SKM-1 (cell line): ENCODE measurements around the gene SRXN1.
"Not testable (repeated sequence)": the region's sequence is repeated elsewhere in the genome, so short reads cannot be mapped to it uniquely, and the experiment has no call there.

Source experiments
- DNase-seq: peaks from one replicate; lab custom pipeline; 2025; ENCODE audit not compliant: unreplicated experiment; lab: John Stamatoyannopoulos, UW

Gene SRXN1

GRCh38 chr20:655726-656624 is 3.0 kb upstream of the SRXN1 start:
- DNase-seq = no peak

GRCh38 chr20:654417-654750 is 1.4 kb upstream of the SRXN1 start:
- no peak for DNase-seq

DNA sequence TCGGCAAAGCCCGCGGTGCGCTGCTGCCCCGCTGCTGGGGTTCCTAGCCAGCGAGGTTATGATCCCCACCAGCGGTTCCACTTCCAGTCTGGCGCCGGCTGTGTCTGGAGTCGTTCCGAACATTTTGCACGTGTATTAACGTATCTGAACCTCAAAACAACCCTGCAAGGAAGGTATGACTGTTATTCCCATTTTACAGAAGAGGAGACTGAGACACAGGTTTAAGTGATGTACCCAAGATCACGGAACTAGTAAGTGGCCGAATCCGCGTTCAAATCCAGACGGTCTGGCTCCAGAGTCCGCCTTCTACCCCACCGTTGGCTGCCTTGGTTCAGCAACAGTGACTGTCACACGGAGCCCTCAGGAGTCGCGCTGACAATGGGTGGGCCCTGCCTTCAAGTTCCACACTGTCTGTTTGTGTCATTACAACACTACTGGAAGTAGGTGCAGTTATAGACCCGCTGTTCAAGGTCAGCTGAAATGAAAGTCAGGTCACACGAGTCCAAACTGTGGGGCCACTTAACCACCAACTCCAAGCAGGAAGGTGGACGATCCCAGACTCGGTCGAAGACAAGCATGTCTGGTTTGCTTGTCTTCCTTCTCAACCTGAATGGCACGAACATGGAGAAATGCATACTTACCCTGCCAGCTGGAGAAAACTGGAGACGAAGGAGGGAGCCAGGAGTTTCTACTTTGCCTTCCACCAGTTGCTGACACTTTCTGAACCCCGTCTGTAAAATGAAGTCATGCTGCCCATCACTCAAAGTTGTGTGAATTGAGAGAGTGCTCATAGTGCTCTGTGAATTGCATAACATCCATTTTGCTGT is 803 bp upstream of the SRXN1 start:
- no peak for DNase-seq

DNA sequence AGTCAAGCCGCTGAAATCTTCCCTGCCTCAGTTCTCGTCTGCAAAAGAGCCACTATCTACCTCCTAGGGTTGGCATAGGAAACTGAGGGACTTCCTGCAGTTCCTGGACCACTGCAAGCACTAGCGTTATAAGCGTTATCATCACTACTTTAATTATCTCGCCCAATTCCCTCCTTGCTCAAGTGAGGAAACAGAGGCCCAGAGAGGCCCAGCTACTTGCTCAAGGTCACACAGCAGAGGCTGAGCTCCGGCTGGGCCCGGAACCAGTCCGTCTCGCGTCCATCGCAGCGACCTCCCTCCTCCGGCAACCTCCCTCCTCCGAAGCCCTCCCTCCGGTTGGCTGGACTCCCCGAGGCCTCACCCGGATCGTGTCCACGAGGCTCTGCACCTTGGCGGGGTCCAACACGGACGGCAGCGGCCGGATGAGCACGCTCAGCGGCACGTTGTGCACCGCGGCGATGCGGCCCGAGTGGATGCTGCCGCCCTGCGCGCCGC is 338 bp downstream of the SRXN1 start:
- no peak for DNase-seq

- DNase-seq = no peak
Measured at GRCh38 chr20:651713-652614, 1.0 kb downstream of the SRXN1 start.

DNA sequence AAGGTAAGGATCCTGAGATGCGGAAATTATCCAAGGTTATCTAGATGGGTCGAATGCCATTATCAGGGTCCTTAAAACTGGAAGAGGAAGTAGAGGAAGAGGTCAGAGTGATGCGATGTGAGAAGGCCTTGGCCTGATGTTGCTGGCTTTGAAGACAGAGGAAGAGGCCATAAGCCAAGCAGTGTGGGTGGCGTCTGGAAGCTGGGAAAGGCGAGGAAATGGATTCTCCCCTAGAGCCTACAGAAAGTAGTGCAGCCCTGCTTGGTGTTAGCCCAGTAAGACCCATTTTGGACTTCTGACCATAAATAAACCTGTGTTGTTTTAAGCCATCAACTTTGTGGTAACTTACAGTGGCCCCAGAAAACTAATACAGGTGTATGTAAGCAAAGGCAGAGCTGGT is 2.0 kb downstream of the SRXN1 start:
- DNase-seq = no peak

- DNase-seq = no peak
Measured at GRCh38 chr20:650281-650680, 2.7 kb downstream of the SRXN1 start.

DNA sequence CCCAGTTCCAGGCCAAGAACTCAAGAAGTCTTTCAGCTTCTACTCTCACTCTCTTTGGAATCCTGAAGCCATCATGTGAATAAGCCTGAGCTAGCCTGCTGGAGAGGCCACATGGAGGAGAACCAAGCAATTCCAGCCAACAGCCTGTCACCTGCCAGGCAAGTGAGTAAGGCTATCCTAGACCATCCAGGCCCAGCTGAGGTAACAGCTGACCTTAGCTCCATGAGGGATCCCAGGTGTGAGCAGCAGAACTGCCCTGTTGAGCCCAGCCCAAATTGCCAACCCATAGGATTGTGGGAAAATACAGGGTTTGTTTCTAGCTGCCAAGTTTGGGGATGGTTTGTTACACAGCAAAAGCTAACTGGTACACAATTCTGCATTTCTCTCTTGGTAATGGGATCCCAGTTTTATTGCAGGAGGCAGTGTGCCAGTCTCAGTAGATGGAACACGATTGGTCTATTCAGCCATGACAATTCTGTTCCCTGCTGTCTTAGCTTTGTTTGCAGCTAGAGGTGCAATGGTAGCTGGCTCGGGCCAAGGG is 5.5 kb downstream of the SRXN1 start:
- no peak for DNase-seq

DNA sequence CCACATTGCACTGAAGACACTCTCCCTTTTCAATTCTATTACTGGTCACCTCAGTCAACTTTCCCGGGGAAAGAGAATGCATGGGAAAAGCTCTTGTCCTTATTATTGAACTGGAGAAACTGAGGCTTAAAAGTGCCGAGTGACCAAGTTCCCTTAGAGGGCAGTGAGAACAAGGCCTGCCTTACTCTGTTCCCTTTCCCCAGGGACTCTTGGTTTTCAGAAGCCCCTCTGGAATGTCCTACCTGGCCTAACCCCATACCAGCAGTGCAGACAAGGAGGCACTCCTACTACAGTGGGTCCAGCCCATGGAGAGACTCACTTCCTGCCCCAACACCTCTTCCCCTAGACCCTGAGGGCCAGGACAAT is 6.1 kb downstream of the SRXN1 start:
- no peak for DNase-seq

GRCh38 chr20:646107-646867 is 6.7 kb downstream of the SRXN1 start:
- DNase-seq = no peak

DNA sequence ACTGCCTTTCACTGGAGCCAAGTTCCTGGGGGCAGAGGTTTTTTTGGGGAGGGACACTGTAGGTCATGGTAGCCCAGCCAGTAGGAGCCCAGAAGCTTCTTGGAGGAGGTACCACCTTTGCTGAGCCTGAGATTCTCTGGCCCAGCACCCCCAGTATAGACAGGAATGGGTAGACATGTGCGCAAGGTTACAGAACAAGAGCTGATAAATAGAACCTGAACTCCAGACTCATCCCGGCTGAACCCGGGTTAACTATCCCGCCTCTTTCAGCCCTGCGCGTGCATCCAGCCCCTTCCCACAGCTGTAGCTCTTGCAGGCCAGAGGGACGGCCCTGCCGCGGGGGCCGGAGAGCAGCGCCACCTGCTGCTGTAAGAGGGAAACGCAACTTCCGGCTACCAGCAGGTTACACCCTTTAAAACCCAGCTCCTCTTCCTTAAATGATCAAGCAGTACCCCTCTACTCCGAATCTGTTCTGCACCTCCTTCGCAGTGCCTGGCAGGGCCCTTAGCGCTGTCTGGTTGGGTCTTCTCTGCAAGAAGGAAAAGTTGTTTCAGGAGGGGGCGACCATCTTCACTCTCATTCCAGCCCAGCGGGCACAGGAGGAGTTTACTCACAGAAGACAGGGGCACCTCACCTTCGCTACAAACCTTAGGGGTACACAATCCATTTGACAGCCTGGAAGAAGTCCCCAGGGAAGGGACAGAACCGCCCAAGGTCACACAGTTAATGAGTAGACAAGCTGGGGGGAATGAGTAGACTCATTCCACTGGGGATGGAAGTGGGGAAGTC is 7.5 kb downstream of the SRXN1 start:
- no peak for DNase-seq

- no peak for DNase-seq
Measured at GRCh38 chr20:644692-645317, 8.2 kb downstream of the SRXN1 start.

DNA sequence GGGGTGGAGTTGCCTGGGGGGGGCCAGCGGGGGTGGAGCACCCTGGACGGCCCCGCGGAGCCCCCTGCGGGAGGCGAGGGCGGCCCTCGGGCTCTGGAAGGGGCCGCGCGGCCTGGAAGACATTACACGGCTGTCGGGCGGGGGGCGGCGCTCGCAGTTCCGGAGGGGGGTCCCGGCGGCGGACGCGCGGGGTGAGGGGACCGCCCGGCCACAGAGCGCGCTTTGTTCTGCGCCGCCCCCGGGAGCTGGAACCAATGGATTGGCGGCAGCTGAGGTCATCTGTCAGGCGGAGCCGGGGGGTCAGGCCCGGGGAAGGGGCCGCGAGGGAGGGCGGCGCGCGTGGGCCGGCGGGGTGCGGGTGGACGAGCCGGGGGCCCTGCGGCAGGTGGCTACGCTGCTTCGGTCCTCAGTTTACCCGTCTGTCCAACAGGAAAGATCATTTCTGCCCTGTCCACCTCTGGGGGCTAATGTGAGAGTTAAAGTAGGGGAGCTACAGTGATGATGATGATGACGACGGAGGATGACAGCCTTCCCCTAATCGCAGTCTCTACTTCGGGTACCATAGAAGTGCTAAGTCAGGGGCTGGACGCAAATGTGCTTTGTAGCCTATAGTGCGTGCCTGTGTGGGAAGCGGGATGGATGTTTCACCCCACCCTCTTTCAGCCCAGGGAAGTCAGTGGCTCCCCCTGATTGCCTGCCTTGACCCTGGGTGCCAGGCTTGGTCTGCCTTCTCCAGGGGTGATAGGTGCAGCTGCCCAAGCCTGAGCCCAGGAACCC is 10.4 kb downstream of the SRXN1 start:
- DNase-seq = no peak

DNA sequence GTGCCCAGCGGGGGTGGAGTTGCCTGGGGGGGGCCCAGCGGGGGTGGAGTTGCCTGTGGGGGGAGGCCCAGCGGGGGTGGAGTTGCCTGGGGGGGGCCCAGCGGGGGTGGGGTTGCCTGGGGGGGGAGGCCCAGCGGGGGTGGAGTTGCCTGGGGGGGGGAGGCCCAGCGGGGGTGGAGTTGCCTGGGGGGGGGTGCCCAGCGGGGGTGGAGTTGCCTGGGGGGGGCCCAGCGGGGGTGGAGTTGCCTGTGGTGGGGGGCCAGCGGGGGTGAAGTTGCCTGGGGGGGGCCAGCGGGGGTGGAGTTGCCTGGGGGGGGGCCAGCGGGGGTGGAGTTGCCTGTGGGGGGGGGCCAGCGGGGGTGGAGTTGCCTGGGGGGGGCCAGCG is 11.0 kb downstream of the SRXN1 start:
- DNase-seq = not testable (repeated sequence)

DNA sequence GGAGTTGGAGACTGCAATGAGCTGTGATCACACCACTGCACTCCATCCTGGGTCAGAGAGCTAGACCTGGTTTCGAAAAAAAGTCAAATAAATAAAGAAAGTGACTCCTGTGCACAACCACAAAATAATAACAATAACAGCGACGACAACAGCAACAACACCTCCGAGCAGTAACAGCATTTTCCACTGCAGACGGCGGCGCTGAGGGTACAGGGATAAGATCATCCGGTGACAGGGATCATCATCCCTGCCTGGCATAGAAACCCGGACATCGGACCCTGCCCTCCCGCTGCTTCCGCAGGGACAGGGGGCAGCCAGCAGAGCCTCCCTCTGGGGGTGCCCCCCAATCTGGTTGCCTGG is 11.5 kb downstream of the SRXN1 start:
- DNase-seq = no peak

GRCh38 chr20:640674-641515 is 12.1 kb downstream of the SRXN1 start:
- no peak for DNase-seq

- DNase-seq = no peak
Measured at GRCh38 chr20:638579-638978, 14.4 kb downstream of the SRXN1 start.
